Measurements from ENCODE around the gene GUCY1A2. TPM values are rescaled to one million over a fixed set of nuclear protein-coding genes. Genes with fewer than 3 reads are reported as not detected.

The GUCY1A2 gene
- total and polyA plus RNA-seq, 8 donors = 15.6 to 32.7 (median 26.2) TPM

- Histone ChIP-seq H3K9me3 (no peaks in the 10 kb centered on the region), H3K4me3 (no peak overlapping the region), H3K27me3 (no peaks in the 10 kb centered on the region), H3K27ac (no peak overlapping the region), H3K36me3 (no peaks in the 10 kb centered on the region), H3K4me1 (no peaks in the 10 kb centered on the region)
- no peak for DNase-seq
- no peak for ATAC-seq
- intact Hi-C loops (cut with DNase I) = no loop called here
- TF ChIP-seq CTCF (IDR thresholded peaks at IDR 0.05) = no peak
Observed at GRCh38 chr11:106925245-106925644, 93.0 kb downstream of the GUCY1A2 start.

- ATAC-seq (no peak), DNase-seq (peak in 2 of 4 donors; percentile 1 to 17)
- Histone ChIP-seq H3K36me3 (no peaks in the 10 kb centered on the region), H3K4me1 (no peaks in the 10 kb centered on the region), H3K27ac (no peak overlapping the region), H3K4me3 (no peak overlapping the region), H3K27me3 (no peaks in the 10 kb centered on the region), H3K9me3 (no peaks in the 10 kb centered on the region)
- no peak for TF ChIP-seq CTCF (IDR thresholded peaks at IDR 0.05)
- intact Hi-C loops (cut with DNase I) = no loop called here
Observed at GRCh38 chr11:106920899-106921509, 97.3 kb downstream of the GUCY1A2 start.

GRCh38 chr11:106917973-106918372 is 100.3 kb downstream of the GUCY1A2 start:
- DNase-seq (no peak), ATAC-seq (no peak)
- Histone ChIP-seq H3K4me1 (no peaks in the 10 kb centered on the region), H3K27me3 (no peaks in the 10 kb centered on the region), H3K36me3 (no peaks in the 10 kb centered on the region), H3K4me3 (no peak overlapping the region), H3K27ac (no peak overlapping the region), H3K9me3 (peaks cover 0 to 8% of the 10 kb centered on the region in 2 donors)
- TF ChIP-seq CTCF (IDR thresholded peaks at IDR 0.05) = no peak
- intact Hi-C loops (cut with DNase I) = no loop called here

GRCh38 chr11:106914409-106914808 is 103.9 kb downstream of the GUCY1A2 start:
- TF ChIP-seq CTCF (IDR thresholded peaks at IDR 0.05) = no peak
- H3K9me3 ChIP-seq = peaks cover 0 to 8% of the 10 kb centered on the region in 2 donors
- DNase-seq (no peak), ATAC-seq (no peak)
- H3K4me1 ChIP-seq = no peaks in the 10 kb centered on the region
- no peak overlapping the region for H3K27ac ChIP-seq
- no peak overlapping the region for H3K4me3 ChIP-seq
- intact Hi-C loops (cut with DNase I) = no loop called here
- H3K27me3 ChIP-seq = no peaks in the 10 kb centered on the region
- no peaks in the 10 kb centered on the region for H3K36me3 ChIP-seq

- ATAC-seq (no peak), DNase-seq (no peak)
- H3K36me3 ChIP-seq = no peaks in the 10 kb centered on the region
- H3K9me3 ChIP-seq = peaks cover 0 to 8% of the 10 kb centered on the region in 2 donors
- intact Hi-C loops (cut with DNase I) = no loop called here
- H3K27ac ChIP-seq = no peak overlapping the region
- TF ChIP-seq CTCF (IDR thresholded peaks at IDR 0.05) = no peak
- no peaks in the 10 kb centered on the region for H3K4me1 ChIP-seq
- H3K4me3 ChIP-seq = no peak overlapping the region
- no peaks in the 10 kb centered on the region for H3K27me3 ChIP-seq
Observed at GRCh38 chr11:106913141-106913540, 105.1 kb downstream of the GUCY1A2 start.

All from left lung (tissue), 10 donors.